NB4 (cell line): ENCODE measurements around the gene RSPH6A.

ENCODE experiments used
- MAX ChIP-seq: IDR thresholded peaks from 2 replicates; pipeline ENCODE4 v1.6.1; 2011; ENCODE audit warnings: low read depth, low read length
- POLR2A ChIP-seq: IDR thresholded peaks from 2 replicates; pipeline ENCODE4 v1.6.1; 2011; ENCODE audit warnings: mild to moderate bottlenecking; ENCODE audit not compliant: insufficient read length; ENCODE audit errors: extremely low read depth
- TF ChIP-seq, protein P1 (sequence below): IDR thresholded peaks from one replicate; pipeline ENCODE4 v1.5.1; 2012; ENCODE audit warnings: low read depth, low read length

GRCh38 chr19:45820413-45821102 lies 5.5 kb upstream of the RSPH6A start:
- no peak for TF ChIP-seq MAX
- TF ChIP-seq, protein P1, sequence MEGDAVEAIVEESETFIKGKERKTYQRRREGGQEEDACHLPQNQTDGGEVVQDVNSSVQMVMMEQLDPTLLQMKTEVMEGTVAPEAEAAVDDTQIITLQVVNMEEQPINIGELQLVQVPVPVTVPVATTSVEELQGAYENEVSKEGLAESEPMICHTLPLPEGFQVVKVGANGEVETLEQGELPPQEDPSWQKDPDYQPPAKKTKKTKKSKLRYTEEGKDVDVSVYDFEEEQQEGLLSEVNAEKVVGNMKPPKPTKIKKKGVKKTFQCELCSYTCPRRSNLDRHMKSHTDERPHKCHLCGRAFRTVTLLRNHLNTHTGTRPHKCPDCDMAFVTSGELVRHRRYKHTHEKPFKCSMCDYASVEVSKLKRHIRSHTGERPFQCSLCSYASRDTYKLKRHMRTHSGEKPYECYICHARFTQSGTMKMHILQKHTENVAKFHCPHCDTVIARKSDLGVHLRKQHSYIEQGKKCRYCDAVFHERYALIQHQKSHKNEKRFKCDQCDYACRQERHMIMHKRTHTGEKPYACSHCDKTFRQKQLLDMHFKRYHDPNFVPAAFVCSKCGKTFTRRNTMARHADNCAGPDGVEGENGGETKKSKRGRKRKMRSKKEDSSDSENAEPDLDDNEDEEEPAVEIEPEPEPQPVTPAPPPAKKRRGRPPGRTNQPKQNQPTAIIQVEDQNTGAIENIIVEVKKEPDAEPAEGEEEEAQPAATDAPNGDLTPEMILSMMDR = no peak
- no peak for TF ChIP-seq POLR2A
